NCI-H345 treated with DMSO at 0.1 percent for 48 hours (cell line): ENCODE data around the gene FUBP3.

Experiments used
- DNase-seq: peaks from one replicate; lab custom pipeline; 2025; ENCODE audit not compliant: unreplicated experiment; lab: John Stamatoyannopoulos, UW

Gene FUBP3

DNA sequence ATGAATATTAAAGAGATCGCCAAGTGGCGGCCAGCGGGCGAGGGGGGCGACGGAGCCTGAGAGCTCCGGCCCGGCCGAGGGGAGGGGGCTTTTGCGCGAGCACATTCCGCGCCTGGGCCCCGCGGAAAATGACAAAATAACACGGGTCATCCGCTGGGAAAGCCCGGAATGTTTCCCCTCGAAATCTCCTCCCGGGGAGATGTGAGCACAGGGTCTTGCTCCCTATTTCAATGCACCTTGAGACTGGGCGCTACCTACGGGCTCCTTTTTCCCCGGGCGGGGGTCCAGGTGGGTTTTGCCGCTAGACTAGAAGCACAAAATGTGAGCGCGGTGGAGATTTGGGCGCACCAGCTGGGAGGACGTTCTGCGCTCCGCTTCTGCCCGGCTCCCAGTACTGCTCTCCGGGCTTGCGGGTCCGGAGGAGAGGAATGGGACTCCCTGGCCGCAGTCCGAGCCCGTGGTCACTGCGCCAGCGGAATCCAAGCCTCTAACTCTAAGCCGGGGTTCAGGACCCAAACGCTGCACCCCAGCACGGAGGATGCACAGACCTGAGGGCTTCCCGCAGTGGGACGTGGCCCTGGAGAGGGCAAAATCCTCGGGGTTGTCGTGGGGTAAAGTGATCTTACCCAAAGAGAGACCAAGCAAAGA, 82.2 kb downstream of the FUBP3 start:
- no peak for DNase-seq

DNA sequence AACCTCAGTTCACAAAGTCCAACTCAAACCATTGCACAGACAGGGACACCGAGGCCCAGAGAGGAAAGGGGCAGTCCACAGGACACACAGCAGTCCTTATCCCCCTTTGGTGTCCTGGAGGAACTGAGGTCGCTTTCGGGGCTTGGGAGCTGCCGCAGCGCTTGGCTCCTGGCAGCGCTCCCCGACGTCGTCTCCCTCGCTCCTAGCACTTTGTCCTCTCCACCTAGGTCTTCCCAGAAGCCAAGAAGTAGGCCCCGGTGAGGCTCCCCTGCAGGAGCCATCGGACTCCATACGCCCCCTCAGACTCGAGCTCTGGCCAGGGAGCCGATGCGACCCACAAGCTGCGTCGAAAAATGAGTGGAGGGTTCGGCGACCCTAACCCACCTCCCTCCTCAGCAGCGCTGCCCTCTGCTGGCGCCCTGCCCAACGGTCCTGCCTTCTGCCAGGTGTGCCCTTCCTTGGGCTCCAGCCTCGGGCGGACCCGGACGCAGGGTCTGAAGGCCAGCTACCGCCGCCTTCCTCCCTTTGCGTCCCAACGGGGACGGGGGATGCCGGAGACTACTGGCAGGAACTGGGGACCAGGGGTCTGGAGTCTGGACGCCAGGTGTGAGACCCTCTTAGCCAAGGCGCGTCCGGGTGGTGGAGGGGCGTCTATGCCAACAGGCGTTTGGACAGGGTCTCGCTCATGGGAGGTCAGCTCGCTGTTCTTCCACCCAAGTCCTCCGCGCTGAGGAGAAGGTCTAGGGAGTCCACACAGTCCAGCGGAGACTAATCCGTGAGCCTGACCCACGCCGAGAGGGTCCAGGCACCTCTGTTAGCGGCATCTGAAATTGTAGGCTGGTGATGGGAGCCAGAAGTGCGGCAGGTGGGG, 83.0 kb downstream of the FUBP3 start:
- no peak for DNase-seq

DNA sequence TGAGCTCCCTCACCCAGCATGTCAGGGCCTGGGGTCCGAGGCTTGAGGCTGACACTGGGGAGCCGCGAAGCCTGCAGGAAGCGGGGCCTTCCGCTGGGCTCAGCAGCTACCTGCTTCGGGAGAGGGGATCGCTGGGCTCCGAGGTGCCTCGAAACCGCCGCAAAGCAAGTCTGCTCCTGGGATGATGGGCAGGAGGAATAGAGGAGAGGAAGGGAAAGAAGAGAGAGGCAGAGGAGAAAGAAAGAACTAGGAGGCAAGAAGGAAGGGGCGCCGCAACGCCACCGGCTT, 83.5 kb downstream of the FUBP3 start:
- DNase-seq = no peak

DNA sequence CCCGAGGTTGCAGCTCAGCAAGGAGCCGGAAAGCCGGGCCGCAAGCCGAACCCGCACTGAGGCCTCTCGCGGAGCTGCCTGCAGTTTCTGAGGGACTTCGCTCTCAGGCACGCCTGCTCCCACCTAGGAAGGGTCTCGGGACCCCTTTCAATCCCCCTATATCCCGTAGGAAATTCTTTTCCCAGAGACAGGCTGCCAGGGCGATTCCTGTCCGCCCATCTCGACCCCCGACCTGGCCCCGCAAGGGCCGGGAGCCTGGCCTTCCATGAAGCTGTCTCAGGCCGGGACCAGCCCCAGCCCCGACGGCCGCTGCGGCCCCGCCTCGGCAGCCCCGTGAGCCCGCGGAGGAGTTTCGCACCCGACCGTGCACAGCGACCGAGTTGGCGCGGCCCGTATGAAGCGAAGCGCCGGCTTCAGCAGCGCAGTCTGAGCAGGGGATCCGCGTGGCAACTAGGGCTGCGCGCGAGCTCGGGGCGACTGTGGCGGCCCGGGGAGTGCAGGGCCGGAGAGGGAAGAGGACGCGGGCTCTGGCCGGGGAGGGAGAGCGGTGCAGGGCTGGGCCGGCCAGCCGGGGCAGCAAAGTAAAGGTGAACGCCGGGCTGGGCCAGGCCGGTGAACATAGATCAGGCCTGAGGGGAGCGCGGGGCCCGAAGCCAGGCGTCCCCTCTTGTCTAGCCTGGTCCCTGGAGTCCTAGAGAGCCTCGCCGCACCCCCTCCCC, 84.0 kb downstream of the FUBP3 start:
- no peak for DNase-seq

DNA sequence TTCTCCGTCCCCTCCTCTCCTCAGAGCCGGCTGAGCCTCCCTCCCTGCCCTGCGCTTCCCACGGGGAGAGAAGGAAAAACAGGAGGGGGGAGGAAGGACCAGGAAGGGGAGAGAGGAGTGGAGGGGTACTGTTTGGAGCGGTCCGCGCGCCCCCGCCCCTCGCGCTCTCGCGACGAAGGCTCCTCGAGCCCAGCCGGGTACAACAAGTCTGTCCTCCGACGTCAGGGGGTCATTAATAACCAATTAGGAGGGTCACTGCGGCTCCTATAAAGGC, 84.5 kb downstream of the FUBP3 start:
- DNase-seq = no peak

DNA sequence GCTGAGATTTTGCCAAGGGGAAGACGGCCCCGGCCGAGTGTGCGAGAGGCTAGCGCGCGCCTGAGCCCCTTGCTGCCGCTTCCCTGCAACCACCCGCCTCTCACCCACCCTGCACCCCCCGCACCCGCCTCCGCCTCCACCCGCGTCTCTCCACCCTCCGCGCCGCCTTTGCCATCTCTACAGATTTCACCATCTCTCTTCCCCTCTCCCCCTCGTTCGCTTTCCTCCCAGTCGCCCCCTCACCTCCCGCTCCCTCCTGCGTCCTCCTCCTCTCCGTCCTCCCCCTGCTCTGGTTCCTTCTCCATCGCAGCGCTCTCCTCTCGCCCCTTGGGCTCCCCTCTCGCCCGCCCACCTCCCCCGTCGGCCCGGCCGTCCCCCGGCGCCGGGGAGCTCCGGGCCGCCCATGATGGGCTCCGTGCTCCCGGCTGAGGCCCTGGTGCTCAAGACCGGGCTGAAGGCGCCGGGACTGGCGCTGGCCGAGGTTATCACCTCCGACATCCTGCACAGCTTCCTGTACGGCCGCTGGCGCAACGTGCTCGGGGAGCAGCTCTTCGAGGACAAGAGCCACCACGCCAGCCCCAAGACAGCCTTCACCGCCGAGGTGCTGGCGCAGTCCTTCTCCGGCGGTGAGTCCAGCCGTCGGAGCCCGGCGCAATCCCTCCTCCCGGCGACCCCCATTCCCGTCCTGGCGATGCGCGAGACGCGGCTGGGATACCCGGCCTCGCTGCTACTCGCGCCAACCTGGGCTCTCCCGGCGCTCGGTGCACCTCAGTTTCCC, 85.1 kb downstream of the FUBP3 start, which contains the start of gene PRDM12:
Gene PRDM12 (plus strand): TSS at position 344 of the 778 bp plus-strand sequence. CDS start 60 bp downstream, at position 404.
- no peak for DNase-seq

DNA sequence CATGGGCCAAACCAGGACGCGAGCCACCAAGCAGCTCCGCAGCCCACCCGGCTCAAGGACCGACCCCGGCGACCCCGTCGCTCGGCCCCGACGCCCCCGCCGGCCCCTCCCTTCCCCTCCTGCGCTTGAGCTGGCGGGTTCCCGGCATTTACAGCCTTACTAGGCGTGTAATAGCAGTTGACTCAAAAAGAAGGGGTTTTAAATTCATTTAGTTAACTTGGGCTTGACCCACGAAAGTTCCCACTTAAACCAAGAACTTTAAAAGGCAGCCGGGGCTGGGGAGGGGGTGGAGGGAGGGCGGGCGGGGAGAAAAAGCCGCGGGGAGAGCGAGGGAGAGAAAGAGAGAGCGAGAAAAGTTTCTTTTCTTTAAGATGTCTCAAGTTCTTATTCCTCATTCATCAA, 85.7 kb downstream of the FUBP3 start:
- no peak for DNase-seq

DNA sequence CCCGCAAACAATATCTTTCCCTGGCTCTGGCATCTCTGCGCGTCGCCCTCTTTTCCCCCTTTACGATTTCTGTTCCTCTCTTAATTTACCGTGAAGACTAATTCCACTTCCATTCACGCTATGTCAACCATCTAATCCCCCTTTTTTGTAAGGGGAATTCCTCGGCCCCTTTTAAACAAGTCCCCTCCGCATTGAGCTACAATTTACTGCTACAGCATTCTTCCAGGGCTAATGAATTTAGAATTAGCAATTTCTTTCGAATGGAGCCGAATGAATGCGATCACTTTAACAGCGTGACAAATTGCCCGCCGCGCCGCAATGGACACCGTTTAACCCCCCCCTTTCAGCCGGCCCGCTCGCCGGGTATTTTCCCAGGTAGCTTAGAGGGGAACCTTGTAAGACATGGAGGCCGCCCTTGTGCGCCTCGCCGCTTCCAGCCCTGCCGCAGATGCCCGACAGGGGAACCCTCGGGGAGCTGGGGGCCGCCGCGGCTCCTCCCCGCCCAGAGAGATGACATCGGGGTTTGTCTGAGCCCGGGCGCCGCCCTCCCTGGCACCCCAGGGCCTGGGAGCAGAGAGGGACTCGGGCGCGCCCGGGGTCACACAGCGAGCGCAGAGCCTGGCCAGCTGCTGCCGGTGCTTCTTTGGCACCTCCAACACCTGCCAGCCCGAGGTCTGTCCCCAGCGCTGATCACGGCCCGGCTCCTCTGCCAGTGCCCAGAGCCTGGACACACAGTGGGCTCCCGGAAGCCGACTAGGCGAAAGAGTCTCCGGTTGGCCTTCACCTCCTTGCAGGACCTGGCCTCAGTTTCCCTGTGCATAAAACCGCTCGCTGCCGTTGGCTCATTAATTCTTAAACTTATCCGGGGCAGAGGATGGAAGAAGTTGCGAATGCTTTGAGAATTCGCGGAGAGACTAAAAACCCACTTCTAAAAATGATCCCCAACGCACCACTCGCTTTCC, 86.3 kb downstream of the FUBP3 start:
- no peak for DNase-seq

DNA sequence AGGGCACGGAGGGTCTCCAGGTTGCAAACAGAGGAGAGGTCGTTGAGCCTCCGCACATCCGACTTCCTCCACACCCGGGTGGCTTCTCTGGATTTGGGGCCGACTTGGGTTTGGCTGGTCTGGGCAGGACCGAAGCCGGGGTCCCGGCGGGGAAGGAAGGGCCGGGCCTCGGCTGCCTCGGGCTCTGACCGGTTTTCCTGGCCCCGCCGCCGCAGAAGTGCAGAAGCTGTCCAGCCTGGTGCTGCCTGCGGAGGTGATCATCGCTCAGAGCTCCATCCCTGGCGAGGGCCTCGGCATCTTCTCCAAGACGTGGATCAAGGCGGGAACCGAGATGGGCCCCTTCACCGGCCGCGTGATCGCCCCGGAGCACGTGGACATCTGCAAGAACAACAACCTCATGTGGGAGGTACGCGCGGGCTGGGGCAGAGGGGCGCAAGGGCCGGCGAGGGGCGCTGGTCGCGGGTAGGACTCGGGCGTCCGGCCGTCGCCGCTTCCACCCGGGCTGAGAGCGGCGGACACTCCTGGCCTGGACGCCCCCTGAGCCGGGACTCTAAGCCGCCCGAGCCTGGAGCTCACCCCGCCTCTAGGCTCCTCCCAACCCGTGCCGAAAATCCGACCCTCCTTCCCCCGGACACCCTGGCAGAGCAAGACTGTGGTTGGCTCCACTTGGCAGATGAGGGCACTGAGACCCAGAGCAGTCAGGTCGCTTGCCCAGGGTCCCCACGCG, 87.2 kb downstream of the FUBP3 start:
- no peak for DNase-seq

DNA sequence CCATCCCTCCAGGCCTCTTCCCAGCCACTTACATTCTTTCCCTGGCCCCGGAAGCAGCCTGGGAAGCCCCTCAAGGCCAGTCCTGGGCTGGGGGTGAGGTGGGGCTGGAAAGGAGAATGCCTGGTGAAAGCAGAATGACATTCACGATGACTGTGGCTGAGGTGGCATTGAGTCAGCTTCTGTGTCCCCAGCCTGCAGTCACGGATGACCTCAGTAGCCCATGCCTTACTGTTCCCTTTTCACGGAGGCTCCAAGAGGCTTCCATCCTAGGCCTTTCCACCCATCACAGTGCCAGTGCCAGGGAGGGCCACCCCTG, 87.7 kb downstream of the FUBP3 start:
- DNase-seq = no peak

DNA sequence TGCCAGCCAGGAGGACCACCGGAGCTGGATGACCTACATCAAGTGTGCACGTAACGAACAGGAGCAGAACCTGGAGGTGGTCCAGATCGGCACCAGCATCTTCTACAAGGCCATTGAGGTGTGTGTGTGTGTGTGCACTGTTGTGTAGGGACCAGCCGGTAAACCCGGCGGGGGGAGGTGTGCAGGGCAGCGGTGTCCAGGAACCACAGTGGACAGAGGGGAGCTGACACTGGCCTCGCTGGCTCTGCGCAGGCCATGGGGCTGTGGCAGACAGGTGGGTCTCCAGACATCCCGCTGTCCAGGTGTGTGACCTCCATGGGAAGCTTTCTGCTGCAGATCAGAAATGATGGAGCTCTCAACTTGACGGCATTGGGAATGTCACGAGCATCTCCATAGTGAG, 88.8 kb downstream of the FUBP3 start:
- DNase-seq = no peak

DNA sequence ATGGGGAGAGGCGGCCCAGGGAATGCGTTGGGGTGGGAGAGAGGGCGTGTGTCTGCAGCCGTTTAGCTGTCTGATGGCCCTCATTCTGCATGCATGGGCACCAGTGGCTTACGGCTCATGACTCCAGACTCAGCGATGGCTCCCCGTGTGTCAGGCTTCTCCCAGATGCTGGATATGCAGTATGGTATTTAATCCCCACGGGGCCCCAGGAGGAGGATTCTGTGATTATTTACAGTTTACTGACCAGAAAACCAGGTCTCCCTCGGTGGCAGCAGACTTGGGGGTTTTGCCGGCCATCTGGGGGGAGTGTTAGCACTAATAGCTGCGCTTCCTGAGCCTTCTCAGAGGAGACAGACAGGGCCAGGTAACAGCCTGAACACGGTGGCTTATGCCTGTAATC, 89.3 kb downstream of the FUBP3 start:
- DNase-seq = no peak

DNA sequence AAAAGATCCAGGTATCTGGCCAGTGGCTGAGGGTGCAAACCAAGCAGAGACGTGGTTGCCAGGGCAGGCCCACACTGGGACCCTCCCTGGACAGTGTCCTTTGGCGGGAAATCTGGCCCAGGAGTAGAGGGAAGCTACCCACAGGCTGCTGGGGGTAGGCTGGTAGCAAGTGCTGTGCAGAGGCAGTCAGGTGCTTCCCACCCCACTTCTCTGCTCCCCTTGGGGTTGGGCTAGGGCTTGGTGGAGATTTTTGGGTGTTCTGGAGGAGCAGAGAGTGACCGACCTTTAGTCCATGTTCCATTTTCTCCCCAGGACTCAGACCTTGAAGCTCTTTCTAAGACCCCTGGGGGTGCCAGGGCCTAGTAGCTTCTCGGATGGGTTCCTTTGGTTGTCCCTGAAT, 90.6 kb downstream of the FUBP3 start:
- no peak for DNase-seq

DNA sequence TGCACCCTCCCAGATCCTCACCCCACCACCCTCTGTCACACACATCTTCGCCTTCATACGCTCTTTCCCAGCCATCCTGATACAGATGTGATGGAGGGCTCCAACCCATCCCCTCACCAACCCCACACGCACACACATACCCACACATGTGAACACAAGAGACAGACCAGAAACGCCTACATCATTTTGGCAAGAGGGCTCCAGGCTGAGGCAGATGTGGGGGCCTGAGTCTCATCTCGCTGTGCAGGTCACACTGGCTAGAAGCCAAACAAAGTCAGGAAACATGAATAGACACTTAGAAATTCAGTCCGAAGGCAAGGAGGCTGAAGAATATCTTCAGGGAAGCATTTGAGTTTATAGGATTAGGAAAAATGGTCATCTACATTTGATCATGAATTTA, 91.3 kb downstream of the FUBP3 start:
- no peak for DNase-seq

DNA sequence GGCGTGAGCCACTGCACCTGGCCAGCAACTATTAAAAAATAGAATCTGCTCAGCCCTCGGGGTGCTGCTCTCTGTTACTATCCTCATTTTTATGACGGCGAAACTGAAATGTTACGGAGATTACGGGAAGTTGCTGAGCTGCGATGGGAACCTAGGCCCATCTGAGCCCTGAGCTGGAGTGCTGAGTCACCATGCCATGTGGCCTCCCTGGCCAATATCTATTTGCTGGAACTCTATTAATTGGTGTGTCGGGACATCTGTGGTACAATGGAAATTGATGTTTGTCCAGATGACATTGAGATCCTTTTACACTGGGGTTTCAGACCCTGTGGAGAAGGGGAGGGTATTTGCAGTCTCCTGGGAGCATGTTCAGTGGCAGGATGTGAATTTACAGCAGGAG, 93.1 kb downstream of the FUBP3 start:
- DNase-seq = no peak

DNA sequence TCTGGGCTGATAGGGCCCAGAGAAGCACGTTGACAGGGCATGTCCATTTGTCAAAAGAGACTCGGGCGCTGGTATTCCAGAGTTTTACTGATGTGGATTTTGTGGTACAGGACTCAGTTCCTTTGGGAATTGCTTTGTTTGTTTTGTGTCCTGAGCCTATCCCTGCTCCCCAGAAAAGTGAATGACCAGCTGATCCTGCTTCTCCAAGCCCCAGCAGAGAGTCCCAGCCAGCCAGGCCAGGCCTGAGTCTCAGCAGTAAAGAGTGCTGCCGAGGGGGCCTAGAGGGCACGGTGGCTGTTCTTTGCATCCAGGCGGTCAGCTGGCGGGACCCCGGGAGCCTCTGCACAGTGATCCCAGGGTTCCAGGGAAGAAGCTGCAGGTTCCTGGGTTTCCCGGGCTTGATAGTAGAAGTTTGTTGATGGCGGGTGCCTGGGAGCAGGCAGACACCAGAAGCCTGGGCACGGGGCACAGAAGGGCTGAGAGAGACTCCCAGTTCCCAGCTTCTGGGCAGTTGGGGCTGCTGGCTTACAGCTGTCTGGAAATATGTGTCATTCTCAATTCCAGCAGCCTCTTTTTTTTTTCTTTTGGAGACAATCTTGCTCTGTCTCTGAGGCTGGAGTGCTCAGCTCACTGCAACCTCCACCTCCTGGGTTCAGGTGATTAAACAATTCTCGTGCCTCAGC, 93.7 kb downstream of the FUBP3 start:
- no peak for DNase-seq

DNA sequence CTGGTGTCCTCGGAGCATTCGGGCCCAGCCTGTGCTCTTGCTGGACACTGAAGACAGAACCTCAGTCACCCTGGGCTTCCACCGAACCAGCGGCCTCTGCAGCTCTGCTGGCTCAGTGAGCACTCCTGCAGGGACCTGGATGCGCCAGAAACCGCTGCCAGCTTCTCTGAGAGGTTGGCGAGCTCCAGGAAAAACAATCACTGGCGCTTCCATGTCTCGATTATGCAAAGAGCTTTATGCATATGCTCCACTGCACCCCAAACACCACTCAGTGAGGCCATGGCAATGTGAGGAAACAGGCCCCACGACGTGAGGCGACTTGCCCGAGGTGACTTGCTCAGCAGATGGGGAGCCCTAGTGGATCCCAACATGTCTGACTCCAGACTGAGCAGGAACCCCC, 96.0 kb downstream of the FUBP3 start:
- DNase-seq = no peak

DNA sequence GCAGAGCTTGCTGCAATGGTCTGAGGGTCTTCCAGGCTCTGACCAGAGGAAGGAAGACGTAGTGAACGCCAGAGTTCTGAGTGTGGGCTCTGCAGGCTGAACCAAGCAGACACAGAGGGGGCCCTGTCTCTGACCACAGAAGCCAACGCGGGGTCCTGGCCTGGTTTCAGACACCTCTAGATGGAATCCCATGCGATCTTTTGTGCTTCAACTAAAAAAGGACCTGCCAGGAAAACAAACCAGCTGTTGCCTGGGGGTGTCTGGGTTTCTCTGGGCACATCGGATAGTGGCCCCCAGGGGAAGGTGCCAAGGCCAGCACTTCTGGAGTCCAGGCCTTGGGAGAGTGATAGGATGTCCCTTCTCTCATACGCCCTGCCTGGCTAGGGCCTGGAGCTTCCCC, 97.9 kb downstream of the FUBP3 start:
- no peak for DNase-seq
